HepG2 (cell line): ENCODE measurements around the gene PLIN5. TPM values are rescaled to one million over a fixed set of nuclear protein-coding genes. Genes with fewer than 3 reads are reported as not detected.
A peak's percentile ranks its signal among the peaks of the same experiment; 100 is the strongest.

Experiments
- AGO2 ChIP-seq: fragments of 200-400 bp; formaldehyde crosslinking; optimal IDR thresholded peaks from 2 replicates; pipeline ENCODE3; 2017; ENCODE audit warnings: mild to moderate bottlenecking, low read depth, low read length, moderate library complexity
- DNMT3B ChIP-seq: conservative IDR thresholded peaks from 2 replicates; pipeline ENCODE4 v1.6.1; 2016; ENCODE audit warnings: missing biosample characterization, control low read depth
- KDM2A ChIP-seq: sonication (generic); formaldehyde crosslinking; IDR thresholded peaks from 2 replicates; pipeline ENCODE4 v1.4.0; 2020; ENCODE audit warnings: low read depth, missing genetic modification reagents, borderline replicate concordance
- KLF16 ChIP-seq, 2 experiments: sonication (generic) in 1 of 2; formaldehyde crosslinking in 1 of 2; IDR thresholded peaks; 2 replicates each; pipeline versions ENCODE4 v1.6.1 to v1.8.0; 2016 to 2023; ENCODE audit warnings: missing genetic modification reagents in 2 of 2, missing compliant biosample characterization in 1 of 2
- MIXL1 ChIP-seq: IDR thresholded peaks from 2 replicates; pipeline ENCODE4 v1.6.1; 2016
- NCOA1 ChIP-seq: sonication (generic); formaldehyde crosslinking; IDR thresholded peaks from 2 replicates; pipeline ENCODE4 v1.9.0; 2021; ENCODE audit warnings: missing genetic modification reagents
- RXRB ChIP-seq: IDR thresholded peaks from 2 replicates; pipeline ENCODE4 v1.6.1; 2016; ENCODE audit warnings: borderline replicate concordance, missing genetic modification reagents, missing compliant biosample characterization
- SMAD1 ChIP-seq: sonication (generic); formaldehyde crosslinking; IDR thresholded peaks from 2 replicates; pipeline ENCODE4 v1.4.0; 2020; ENCODE audit warnings: missing genetic modification reagents, low read depth, mild to moderate bottlenecking, borderline replicate concordance
- ZNF263 ChIP-seq: sonication (generic); formaldehyde crosslinking; IDR thresholded peaks from 2 replicates; pipeline ENCODE4 v1.4.0; 2020; ENCODE audit warnings: missing genetic modification reagents
- ZNF598 ChIP-seq: sonication (generic); formaldehyde crosslinking; IDR thresholded peaks from 2 replicates; pipeline ENCODE4 v1.5.1; 2020; ENCODE audit warnings: mild to moderate bottlenecking, missing genetic modification reagents, borderline replicate concordance
- ZNF777 ChIP-seq: sonication (generic); formaldehyde crosslinking; IDR thresholded peaks from 2 replicates; pipeline ENCODE4 v1.4.0; 2020; ENCODE audit warnings: missing genetic modification reagents
- polyA plus RNA-seq, 8 experiments: library from polyadenylated mRNA; depleted of rRNA in 3 of 8; stranded (reverse) in 7 of 8; unstranded in 1 of 8; fragments of >200 nt; fragmentation: Illumina TruSeq in 4 of 8; extraction: Trizol in 4 of 8; gene quantifications; 2 replicates each; pipeline versions ENCODE4 v1.2.1 to v1.2.3, GENCODE V29; 2011 to 2016; ENCODE audit warnings: low read depth in 4 of 8, missing spikeins in 1 of 8, mixed read lengths in 1 of 8; ENCODE audit not compliant: insufficient read depth in 1 of 8
- total RNA-seq, 5 experiments: library from RNA; depleted of rRNA; stranded (reverse); fragments of >200 nt; fragmentation: Illumina TruSeq; extraction: Trizol; gene quantifications; 2 replicates each; pipeline ENCODE4 v1.2.3, GENCODE V29; 2016; ENCODE audit warnings: low read depth in 1 of 5
- TF ChIP-seq, protein P1 (sequence below): sonication (generic); formaldehyde crosslinking; IDR thresholded peaks from 2 replicates; pipeline ENCODE4 v1.4.0; 2020; ENCODE audit warnings: missing genetic modification reagents
- TF ChIP-seq, protein P2 (sequence below): IDR thresholded peaks from 2 replicates; pipeline ENCODE4 v1.6.1; 2018; ENCODE audit warnings: missing genetic modification reagents
- TF ChIP-seq, protein P3 (sequence below): sonication (generic); formaldehyde crosslinking; conservative IDR thresholded peaks from 2 replicates; pipeline ENCODE4 v1.4.0; 2020; ENCODE audit warnings: missing genetic modification reagents
- TF ChIP-seq, protein P4 (sequence below): sonication (generic); formaldehyde crosslinking; IDR thresholded peaks from 2 replicates; pipeline ENCODE4 v1.4.0; 2020; ENCODE audit warnings: mild to moderate bottlenecking, missing genetic modification reagents
- TF ChIP-seq, protein P5 (sequence below): sonication (generic); formaldehyde crosslinking; IDR thresholded peaks from 2 replicates; pipeline ENCODE4 v1.4.0; 2020; ENCODE audit warnings: missing genetic modification reagents

Gene PLIN5
- total and polyA plus RNA-seq, 2 of the 13 experiments (the other 11 are each of a cell fraction or from before 2014, with no cell fraction given), result 1.8 to 4.8 TPM

DNA sequence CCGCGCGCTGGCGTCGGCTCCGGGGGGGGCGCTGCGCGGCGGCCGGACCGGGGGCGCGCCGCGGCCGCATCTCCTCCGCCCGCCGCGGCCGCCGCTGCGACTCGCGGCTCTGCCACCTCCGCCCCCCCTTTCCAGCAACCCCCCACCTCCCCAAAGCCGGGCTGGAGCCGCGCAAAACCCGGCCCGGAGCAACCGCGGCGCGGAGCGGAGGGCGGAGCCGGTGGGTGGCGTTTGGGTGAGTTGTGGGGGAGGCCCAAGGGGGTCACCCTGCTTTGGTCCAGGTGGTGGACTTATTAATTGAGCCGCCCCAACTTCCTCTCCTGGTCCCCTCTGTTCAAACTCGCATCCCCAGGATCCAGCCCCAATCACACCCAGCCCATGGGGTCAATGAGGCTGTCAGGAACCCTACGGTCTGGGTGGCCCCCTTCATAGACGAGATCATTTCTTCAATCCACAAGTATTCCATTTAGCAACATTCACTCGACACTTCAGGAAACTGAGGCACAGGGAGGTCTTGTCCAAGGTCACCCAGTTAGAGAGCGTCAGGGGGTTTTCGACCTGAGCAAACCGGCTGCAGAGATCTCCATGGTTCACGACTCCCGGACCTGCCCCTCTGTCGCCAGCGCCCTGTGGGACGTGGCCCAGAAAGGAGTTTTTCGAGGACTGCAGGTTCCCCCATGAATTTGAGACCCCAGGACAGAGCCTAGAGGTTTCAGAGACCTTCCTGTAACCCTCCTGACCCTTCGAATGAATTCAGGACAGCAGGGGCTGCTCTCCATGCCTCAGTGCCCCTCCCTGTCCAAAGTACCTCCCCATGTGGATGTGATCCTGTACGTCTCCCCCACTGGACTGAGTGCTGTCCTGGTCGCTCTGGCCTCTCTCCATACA lies 46.9 kb upstream of the PLIN5 start (continued):
- TF ChIP-seq AGO2, result no peak
- TF ChIP-seq, protein P1, sequence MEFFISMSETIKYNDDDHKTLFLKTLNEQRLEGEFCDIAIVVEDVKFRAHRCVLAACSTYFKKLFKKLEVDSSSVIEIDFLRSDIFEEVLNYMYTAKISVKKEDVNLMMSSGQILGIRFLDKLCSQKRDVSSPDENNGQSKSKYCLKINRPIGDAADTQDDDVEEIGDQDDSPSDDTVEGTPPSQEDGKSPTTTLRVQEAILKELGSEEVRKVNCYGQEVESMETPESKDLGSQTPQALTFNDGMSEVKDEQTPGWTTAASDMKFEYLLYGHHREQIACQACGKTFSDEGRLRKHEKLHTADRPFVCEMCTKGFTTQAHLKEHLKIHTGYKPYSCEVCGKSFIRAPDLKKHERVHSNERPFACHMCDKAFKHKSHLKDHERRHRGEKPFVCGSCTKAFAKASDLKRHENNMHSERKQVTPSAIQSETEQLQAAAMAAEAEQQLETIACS, result 0 out of 2 replicates have a peak, but pooled peaks have one; percentile 42
- peak; percentile 67; the same call in 1 of the 2 replicates for TF ChIP-seq KDM2A (CRISPR knock-in tag)
- TF ChIP-seq, protein P2, sequence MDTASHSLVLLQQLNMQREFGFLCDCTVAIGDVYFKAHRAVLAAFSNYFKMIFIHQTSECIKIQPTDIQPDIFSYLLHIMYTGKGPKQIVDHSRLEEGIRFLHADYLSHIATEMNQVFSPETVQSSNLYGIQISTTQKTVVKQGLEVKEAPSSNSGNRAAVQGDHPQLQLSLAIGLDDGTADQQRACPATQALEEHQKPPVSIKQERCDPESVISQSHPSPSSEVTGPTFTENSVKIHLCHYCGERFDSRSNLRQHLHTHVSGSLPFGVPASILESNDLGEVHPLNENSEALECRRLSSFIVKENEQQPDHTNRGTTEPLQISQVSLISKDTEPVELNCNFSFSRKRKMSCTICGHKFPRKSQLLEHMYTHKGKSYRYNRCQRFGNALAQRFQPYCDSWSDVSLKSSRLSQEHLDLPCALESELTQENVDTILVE, result no peak
- no peak for TF ChIP-seq DNMT3B (CRISPR knock-in tag)
- TF ChIP-seq, protein P3, sequence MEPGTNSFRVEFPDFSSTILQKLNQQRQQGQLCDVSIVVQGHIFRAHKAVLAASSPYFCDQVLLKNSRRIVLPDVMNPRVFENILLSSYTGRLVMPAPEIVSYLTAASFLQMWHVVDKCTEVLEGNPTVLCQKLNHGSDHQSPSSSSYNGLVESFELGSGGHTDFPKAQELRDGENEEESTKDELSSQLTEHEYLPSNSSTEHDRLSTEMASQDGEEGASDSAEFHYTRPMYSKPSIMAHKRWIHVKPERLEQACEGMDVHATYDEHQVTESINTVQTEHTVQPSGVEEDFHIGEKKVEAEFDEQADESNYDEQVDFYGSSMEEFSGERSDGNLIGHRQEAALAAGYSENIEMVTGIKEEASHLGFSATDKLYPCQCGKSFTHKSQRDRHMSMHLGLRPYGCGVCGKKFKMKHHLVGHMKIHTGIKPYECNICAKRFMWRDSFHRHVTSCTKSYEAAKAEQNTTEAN (CRISPR knock-in tag), result no peak
- TF ChIP-seq KLF16 (CRISPR knock-in tag; IDR thresholded peaks at IDR 0.05), result 0 out of 4 replicates have a peak, but pooled peaks of 1 of the 2 experiments have one; percentile 20
- peak; percentile 43; the same call in 1 of the 2 replicates for TF ChIP-seq RXRB
- TF ChIP-seq ZNF598 (CRISPR knock-in tag), result no peak
- no peak for TF ChIP-seq SMAD1 (CRISPR knock-in tag)
- TF ChIP-seq ZNF263 (CRISPR knock-in tag), result peak; percentile 51; the same call in 1 of the 2 replicates
- TF ChIP-seq, protein P4, sequence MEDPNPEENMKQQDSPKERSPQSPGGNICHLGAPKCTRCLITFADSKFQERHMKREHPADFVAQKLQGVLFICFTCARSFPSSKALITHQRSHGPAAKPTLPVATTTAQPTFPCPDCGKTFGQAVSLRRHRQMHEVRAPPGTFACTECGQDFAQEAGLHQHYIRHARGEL (CRISPR knock-in tag), result no peak
- TF ChIP-seq ZNF777 (CRISPR knock-in tag), result peak; percentile 54; the same call in 1 of the 2 replicates
- TF ChIP-seq MIXL1 (CRISPR knock-in tag), result no peak
- TF ChIP-seq, protein P5, sequence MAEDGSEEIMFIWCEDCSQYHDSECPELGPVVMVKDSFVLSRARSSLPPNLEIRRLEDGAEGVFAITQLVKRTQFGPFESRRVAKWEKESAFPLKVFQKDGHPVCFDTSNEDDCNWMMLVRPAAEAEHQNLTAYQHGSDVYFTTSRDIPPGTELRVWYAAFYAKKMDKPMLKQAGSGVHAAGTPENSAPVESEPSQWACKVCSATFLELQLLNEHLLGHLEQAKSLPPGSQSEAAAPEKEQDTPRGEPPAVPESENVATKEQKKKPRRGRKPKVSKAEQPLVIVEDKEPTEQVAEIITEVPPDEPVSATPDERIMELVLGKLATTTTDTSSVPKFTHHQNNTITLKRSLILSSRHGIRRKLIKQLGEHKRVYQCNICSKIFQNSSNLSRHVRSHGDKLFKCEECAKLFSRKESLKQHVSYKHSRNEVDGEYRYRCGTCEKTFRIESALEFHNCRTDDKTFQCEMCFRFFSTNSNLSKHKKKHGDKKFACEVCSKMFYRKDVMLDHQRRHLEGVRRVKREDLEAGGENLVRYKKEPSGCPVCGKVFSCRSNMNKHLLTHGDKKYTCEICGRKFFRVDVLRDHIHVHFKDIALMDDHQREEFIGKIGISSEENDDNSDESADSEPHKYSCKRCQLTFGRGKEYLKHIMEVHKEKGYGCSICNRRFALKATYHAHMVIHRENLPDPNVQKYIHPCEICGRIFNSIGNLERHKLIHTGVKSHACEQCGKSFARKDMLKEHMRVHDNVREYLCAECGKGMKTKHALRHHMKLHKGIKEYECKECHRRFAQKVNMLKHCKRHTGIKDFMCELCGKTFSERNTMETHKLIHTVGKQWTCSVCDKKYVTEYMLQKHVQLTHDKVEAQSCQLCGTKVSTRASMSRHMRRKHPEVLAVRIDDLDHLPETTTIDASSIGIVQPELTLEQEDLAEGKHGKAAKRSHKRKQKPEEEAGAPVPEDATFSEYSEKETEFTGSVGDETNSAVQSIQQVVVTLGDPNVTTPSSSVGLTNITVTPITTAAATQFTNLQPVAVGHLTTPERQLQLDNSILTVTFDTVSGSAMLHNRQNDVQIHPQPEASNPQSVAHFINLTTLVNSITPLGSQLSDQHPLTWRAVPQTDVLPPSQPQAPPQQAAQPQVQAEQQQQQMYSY (CRISPR knock-in tag), result peak; percentile 98
- TF ChIP-seq NCOA1, result no peak
